ENCODE data around the gene VGF.

DNA sequence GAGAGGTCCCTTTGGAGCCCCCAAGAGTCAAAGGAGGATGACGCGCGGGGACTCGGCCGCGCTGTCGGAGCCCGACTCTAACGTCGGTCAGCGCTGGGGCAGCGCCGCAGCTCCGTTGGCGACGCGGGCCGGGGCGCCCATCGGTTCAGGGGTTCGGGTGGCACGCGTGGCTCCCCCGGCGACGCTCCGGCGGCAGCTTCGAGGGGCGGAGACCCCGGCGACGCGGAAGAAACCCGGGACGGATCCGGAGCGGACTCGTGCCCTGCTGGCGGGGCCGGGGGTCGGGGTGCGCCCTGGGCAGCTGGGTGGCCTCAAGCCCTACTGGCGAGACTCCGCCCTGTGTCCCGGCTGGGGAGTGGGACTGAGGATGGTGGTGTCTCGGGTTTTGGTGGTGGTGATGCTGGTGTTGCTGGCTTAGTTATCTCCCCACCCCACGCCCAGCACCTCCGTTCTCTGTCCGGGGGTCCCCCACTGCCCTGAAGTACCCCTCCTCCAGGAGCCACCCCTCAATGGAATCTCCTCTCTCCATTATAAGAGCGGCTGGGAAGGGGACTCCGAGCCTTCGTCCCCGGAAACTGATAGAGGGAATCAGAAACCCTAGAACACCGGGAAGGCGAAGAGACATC is 14.9 kb upstream of the VGF start, which contains the start of gene NAT16:
- TF ChIP-seq, protein P1, sequence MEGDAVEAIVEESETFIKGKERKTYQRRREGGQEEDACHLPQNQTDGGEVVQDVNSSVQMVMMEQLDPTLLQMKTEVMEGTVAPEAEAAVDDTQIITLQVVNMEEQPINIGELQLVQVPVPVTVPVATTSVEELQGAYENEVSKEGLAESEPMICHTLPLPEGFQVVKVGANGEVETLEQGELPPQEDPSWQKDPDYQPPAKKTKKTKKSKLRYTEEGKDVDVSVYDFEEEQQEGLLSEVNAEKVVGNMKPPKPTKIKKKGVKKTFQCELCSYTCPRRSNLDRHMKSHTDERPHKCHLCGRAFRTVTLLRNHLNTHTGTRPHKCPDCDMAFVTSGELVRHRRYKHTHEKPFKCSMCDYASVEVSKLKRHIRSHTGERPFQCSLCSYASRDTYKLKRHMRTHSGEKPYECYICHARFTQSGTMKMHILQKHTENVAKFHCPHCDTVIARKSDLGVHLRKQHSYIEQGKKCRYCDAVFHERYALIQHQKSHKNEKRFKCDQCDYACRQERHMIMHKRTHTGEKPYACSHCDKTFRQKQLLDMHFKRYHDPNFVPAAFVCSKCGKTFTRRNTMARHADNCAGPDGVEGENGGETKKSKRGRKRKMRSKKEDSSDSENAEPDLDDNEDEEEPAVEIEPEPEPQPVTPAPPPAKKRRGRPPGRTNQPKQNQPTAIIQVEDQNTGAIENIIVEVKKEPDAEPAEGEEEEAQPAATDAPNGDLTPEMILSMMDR (conservative IDR thresholded peaks at IDR 0.05; ENCODE audit: low read length), result no peak
- no peak for TF ChIP-seq EZH2phosphoT487 (IDR thresholded peaks at IDR 0.05; ENCODE audit: borderline replicate concordance, low read depth, low read length)

Data from OCI-LY7 (cell line).